ENCODE measurements around the gene SIRPB2.

GRCh38 chr20:1478566-1478965 is 12.7 kb downstream of the SIRPB2 start:
- TF ChIP-seq POLR2A (IDR thresholded peaks at IDR 0.05) (no peak), CTCF (IDR thresholded peaks at IDR 0.05) (no peak), EP300 (IDR thresholded peaks at IDR 0.05) (no peak)

Measured in tibial nerve (tissue), 4 donors.